ENCODE measurements around the gene TTC6.

The TTC6 gene

DNA sequence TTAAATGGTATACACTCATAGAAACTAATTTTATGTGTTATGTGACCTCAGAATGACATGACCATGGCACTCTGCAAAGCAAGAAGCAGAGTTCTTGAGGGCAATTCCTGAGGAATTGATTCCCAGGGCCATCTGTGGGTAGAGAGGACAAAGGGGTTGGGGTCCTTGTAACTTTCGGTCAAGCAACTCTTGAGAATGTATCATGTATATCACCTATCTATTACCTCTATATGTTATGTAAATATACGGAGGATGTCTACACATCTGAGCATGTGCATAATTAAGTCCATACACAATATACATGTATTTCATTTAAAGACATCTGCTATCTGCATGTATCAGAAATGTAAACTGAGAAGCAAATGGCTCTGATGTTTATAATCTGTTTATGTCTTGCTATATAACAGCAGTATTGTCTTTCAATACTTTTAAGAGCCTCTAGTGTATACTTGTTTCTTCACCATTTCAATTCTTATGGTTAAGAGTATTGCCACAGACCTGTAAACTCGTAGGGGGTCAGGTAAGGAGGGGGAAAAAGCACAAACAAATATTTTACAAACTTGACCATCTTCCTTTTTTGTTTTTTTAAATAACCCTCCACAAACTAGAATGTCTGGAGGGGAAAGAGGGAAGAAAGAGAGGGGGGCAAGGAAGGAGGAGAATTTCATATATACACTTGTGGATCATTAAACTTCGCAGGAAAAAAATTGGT is 4.8 kb upstream of the TTC6 start:
- TF ChIP-seq, protein P1, sequence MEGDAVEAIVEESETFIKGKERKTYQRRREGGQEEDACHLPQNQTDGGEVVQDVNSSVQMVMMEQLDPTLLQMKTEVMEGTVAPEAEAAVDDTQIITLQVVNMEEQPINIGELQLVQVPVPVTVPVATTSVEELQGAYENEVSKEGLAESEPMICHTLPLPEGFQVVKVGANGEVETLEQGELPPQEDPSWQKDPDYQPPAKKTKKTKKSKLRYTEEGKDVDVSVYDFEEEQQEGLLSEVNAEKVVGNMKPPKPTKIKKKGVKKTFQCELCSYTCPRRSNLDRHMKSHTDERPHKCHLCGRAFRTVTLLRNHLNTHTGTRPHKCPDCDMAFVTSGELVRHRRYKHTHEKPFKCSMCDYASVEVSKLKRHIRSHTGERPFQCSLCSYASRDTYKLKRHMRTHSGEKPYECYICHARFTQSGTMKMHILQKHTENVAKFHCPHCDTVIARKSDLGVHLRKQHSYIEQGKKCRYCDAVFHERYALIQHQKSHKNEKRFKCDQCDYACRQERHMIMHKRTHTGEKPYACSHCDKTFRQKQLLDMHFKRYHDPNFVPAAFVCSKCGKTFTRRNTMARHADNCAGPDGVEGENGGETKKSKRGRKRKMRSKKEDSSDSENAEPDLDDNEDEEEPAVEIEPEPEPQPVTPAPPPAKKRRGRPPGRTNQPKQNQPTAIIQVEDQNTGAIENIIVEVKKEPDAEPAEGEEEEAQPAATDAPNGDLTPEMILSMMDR (IDR thresholded peaks at IDR 0.05) = no peak
- Mint-ChIP-seq H3K4me3 (no peak overlapping the region), H3K27me3 (ENCODE audit: low read depth, poor library complexity) (peaks cover 99% of the 10 kb centered on the region), H3K36me3 (ENCODE audit: low read depth) (no peaks in the 10 kb centered on the region), H3K27ac (no peak overlapping the region), H3K9me3 (no peaks in the 10 kb centered on the region), H3K4me1 (peaks cover 33% of the 10 kb centered on the region)
- DNase-seq = no peak

DNA sequence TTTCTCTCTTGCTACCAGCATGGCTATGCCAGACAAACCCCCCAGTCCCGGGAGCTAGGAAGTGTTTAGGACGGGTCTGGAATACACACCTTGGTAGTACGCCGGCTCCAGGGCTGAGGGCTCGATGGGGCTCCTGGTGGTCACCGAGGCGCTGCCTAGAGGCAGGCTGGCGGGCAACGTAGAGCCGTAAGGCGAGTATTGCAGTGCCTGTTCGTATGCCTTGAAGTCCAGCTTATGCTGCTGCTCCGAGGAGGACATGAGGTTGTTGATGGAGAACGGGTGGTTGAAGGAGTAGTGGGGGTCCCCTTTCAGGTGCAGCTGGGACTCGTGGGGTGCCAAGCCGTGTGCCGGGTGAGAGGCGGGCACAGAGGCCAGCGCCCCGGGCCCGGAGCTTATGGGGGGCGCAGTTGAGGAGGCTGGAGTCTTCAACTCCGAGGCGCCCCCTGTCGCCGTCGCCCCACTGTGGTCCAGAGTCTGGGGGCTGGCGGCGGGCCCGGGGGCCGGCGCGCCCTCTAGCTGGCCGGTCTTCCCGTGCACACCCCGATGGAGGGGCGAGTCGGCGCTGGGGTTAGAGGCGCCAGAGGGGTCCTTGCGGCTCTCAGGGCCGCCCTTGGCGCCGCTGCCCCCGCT is 4.0 kb upstream of the TTC6 start:
- peak; percentile 61 for DNase-seq

DNA sequence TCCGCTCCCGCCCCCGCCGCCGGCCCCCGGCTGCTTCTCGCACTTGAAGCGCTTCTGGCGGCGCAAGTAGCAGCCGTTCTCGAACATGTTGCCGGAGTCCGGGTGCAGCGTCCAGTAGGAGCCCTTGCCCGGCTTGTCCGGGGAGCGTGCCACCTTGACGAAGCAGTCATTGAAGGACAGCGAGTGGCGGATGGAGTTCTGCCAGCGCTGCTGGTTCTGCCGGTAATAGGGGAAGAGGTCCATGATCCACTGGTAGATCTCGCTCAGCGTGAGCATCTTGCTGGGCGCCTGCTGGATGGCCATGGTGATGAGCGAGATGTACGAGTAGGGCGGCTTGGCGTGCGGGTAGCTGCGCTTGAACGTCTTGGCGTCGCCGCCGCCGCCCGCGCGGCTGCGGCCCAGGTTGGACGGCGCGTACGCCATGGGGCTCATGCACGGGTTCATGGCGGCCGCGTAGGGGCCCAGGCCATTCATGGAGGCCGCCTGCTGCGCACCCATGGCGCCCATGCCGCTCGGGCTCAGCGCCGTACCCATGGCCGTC is 3.4 kb upstream of the TTC6 start:
- Mint-ChIP-seq H3K36me3 (ENCODE audit: low read depth) (no peaks in the 10 kb centered on the region), H3K27ac (no peak overlapping the region), H3K27me3 (ENCODE audit: low read depth, poor library complexity) (peaks cover 99% of the 10 kb centered on the region), H3K9me3 (no peaks in the 10 kb centered on the region), H3K4me1 (peaks cover 36% of the 10 kb centered on the region), H3K4me3 (no peak overlapping the region)
- peak; percentile 27 for DNase-seq
- TF ChIP-seq, protein P1 (IDR thresholded peaks at IDR 0.05) = no peak

More for the DNA sequence above, 4.0 kb upstream of the TTC6 start:
- Mint-ChIP-seq H3K4me1 (peaks cover 36% of the 10 kb centered on the region), H3K36me3 (ENCODE audit: low read depth) (no peaks in the 10 kb centered on the region), H3K9me3 (no peaks in the 10 kb centered on the region), H3K4me3 (peak overlapping the region; percentile 68), H3K27me3 (ENCODE audit: low read depth, poor library complexity) (peaks cover 99% of the 10 kb centered on the region), H3K27ac (no peak overlapping the region)
- TF ChIP-seq, protein P1 (IDR thresholded peaks at IDR 0.05) = peak; percentile 29

DNA sequence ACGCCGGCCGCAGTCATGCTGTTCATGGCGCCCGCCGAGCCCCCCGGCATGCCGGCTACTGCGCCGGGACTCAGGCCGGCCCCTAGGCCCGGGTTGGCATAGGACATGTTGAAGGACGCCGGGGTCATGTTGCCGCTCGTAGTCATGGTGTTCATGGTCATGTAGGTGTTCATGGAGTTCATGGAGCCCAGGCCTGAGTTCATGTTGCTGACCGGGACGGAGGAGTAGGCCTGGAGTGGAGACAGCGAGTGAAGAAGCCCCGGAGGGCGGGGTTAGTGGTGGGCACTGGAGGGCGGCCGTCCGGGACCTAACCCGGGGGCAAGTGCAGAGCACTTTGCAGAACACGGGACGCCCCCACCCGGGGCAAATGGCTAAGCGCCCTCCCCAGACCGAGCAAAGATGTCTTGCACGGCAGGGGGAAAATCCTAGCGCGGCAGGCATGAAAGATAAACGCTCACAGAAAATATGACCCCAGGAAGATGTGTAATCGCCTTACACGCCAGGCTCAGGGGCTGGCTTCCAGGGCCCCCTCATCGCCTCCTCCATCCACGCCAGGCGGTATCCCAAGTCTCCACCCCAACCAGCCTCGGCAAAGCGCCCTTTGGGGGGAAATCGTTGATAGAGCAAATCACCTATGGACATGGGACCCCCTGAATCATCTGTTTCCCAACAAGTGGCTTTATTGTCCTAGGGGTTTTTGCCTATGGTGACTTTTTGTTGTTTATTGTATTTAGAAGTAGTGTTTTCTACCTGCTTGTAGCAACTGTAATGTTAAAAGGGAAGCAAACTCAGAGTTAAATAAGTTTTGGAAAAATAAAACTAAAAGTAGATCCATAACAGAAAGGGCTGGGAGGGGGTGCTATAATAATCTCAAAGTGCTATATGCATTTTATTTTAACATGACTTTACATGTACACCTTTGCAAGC is 2.7 kb upstream of the TTC6 start:
- Mint-ChIP-seq H3K9me3 (no peaks in the 10 kb centered on the region), H3K27ac (no peak overlapping the region), H3K4me1 (peaks cover 31% of the 10 kb centered on the region), H3K27me3 (ENCODE audit: low read depth, poor library complexity) (peaks cover 99% of the 10 kb centered on the region), H3K4me3 (peak overlapping the region; percentile 39), H3K36me3 (ENCODE audit: low read depth) (no peaks in the 10 kb centered on the region)
- peak; percentile 40 for DNase-seq
- TF ChIP-seq, protein P1 (IDR thresholded peaks at IDR 0.05) = no peak

DNA sequence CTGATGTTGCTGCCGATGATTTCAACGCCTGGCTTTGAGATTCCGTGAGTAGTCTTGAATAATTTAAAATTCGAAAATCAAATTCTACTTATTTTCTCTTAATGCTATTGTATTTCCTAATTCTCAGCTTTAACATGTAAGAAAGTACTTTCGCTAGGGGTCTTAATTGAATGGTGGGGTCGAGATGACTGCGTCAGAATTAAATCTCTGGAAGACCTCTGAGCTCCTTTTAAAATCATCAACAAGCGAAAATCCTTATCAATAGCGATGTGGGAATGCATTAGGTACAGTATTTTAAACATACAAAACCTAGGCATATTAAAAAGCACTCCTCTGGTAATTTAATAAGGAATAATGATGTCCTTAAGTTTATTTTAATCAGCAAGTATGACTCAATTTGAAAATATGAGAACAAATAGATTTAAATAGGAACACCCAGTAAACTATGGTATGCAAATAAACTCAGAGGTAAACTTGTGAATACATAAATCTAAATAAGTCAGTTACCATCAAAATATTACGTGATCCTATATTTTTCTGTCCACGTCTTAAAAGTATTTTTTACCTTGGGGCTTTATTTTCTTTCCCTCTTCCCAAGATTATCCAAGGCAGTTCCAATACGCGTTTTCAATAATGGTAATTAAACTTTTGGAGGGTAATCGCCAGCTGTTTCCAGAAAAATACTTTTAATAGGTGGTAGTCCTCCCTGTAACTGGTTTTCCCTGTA is 1.8 kb upstream of the TTC6 start:
- H3K27me3 Mint-ChIP-seq (ENCODE audit: low read depth, poor library complexity) = peaks cover 99% of the 10 kb centered on the region
- H3K27ac Mint-ChIP-seq = no peak overlapping the region
- no peaks in the 10 kb centered on the region for H3K36me3 Mint-ChIP-seq (ENCODE audit: low read depth)

More for the DNA sequence above, 1.8 kb upstream of the TTC6 start:
- no peaks in the 10 kb centered on the region for H3K9me3 Mint-ChIP-seq
- peak overlapping the region; percentile 83 for H3K4me3 Mint-ChIP-seq
- TF ChIP-seq, protein P1 (IDR thresholded peaks at IDR 0.05) = no peak
- DNase-seq = no peak
- H3K4me1 Mint-ChIP-seq = peaks cover 25% of the 10 kb centered on the region
